ENCODE measurements around the gene ABCC10.
"Not testable (repeated sequence)": the region's sequence is repeated elsewhere in the genome, so short reads cannot be mapped to it uniquely, and the experiment has no call there.

The ABCC10 gene, protein sequence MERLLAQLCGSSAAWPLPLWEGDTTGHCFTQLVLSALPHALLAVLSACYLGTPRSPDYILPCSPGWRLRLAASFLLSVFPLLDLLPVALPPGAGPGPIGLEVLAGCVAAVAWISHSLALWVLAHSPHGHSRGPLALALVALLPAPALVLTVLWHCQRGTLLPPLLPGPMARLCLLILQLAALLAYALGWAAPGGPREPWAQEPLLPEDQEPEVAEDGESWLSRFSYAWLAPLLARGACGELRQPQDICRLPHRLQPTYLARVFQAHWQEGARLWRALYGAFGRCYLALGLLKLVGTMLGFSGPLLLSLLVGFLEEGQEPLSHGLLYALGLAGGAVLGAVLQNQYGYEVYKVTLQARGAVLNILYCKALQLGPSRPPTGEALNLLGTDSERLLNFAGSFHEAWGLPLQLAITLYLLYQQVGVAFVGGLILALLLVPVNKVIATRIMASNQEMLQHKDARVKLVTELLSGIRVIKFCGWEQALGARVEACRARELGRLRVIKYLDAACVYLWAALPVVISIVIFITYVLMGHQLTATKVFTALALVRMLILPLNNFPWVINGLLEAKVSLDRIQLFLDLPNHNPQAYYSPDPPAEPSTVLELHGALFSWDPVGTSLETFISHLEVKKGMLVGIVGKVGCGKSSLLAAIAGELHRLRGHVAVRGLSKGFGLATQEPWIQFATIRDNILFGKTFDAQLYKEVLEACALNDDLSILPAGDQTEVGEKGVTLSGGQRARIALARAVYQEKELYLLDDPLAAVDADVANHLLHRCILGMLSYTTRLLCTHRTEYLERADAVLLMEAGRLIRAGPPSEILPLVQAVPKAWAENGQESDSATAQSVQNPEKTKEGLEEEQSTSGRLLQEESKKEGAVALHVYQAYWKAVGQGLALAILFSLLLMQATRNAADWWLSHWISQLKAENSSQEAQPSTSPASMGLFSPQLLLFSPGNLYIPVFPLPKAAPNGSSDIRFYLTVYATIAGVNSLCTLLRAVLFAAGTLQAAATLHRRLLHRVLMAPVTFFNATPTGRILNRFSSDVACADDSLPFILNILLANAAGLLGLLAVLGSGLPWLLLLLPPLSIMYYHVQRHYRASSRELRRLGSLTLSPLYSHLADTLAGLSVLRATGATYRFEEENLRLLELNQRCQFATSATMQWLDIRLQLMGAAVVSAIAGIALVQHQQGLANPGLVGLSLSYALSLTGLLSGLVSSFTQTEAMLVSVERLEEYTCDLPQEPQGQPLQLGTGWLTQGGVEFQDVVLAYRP (N-terminal part only)

GRCh38 chr6:43427406-43428111, at the start of gene ABCC10:
TSS of gene ABCC10 (plus strand) at chr6:43427541. CDS start at chr6:43427979, 438 bp downstream.
- peak; percentile 97 for DNase-seq

DNA sequence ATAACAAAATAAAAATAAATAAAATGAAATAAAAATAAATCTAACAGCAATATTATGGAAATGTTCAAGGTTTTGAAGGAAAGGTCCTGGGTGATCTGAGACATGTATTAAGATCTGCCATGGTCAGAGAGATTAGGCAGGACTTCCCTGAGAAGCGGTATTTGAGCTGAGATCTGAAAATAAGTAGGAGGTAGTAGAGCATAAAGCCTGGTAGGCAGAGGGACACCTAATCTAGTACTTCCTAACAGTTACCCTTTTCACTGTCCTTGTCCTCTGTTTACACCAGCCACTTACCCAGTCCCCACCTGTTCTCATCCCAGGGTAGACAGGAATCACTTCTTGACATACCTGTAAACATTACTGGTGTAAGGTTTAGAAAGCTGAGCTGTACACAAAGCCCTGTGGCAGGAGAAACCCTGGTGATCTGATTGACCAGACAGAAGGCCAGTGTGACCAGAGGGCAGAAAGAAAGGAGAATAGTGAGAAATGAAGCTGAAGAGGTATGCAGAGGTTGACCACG, 49.6 kb upstream of the ABCC10 start:
- no peak for DNase-seq

GRCh38 chr6:43378631-43379030, 48.7 kb upstream of the ABCC10 start:
- DNase-seq: no peak

- not testable (repeated sequence) for DNase-seq
Measured at GRCh38 chr6:43380858-43381257, 46.5 kb upstream of the ABCC10 start.

- DNase-seq: no peak
Measured at GRCh38 chr6:43383021-43383667, 44.2 kb upstream of the ABCC10 start.

- DNase-seq: no peak
Measured at GRCh38 chr6:43386492-43386891, 40.8 kb upstream of the ABCC10 start.

GRCh38 chr6:43389730-43390295, 37.5 kb upstream of the ABCC10 start:
- no peak for DNase-seq

DNA sequence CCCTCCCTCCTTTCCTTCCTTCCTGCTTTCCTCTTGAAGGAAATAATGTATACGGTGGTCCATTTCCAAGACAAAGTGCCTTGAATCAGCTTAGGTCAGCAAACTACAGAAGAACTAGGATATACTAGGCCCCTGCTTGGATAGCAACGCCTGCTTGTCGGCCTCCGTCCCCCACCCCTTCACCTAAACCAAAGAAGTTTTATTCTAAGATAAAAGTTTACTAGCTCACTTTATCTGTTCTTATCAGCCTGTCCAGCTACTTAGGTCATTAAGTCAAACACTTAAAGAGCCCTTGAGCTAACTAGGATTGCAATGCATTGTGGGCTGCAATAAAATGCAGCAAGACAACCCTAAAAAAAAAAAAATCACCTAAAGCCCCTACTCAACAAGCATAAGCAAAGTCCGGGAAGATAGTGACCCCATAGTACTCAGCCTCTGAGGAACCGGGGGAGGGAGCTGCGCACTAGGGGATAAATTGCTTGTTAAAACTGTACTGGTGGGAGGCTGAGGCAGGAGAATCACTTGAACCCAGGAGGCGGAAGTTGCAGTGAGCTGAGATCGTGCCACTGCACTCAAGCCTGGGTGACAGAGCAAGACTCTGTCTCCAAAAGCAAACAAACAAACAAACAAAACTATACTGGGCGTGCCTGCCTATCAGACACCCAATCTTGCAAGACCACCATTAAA, 36.4 kb upstream of the ABCC10 start:
- not testable (repeated sequence) for DNase-seq

GRCh38 chr6:43391440-43392031, 35.8 kb upstream of the ABCC10 start:
- no peak for DNase-seq

- DNase-seq: not testable (repeated sequence)
Measured at GRCh38 chr6:43393133-43393532, 34.2 kb upstream of the ABCC10 start.

GRCh38 chr6:43393602-43394001, 33.7 kb upstream of the ABCC10 start:
- DNase-seq: no peak

DNA sequence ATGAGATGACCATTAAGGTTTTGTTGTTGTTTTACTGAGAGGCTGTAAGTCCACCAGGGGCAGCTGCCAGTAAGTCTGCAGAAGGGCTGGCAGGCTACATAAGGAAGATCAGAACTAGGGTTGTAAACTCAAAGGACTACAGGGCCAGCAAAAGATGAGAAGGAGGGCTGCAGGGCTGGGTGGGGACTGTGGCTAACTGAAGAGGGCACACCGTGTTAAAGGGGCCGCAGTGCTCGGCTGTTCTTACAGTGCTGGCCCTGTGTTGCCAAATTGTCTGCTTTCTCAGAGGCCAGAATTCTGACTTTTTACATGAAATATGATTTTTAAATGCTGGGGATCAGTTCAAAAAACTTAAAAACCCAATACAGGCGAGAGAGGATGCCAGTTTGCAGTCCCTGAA, 32.4 kb upstream of the ABCC10 start:
- DNase-seq: no peak

DNA sequence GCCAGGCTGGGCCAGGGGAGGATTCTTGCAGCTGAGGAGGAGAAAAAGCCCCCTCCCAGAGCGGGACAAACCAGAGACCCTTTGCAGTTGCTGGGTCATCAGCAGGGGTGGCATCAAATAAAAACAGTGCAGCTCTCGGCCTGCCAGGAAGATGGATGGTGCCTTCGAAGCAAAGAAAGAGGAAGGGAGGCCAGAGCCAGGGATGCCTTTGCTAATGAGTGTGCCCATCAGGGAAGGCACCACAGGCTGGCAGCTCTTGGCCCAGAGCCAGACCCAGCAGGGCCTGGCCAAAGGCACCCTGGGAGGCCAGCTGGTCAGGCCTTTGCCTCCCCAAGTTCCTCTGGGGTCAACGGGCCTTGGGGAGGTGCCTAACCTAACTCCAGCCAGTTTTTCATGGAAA, 31.6 kb upstream of the ABCC10 start:
- DNase-seq: no peak

GRCh38 chr6:43396408-43397149, 30.8 kb upstream of the ABCC10 start:
- DNase-seq: no peak

- no peak for DNase-seq
Measured at GRCh38 chr6:43399932-43400487, 27.3 kb upstream of the ABCC10 start.

- DNase-seq: no peak
Measured at GRCh38 chr6:43401730-43402129, 25.6 kb upstream of the ABCC10 start.

- DNase-seq: no peak
Measured at GRCh38 chr6:43402820-43403219, 24.5 kb upstream of the ABCC10 start.

DNA sequence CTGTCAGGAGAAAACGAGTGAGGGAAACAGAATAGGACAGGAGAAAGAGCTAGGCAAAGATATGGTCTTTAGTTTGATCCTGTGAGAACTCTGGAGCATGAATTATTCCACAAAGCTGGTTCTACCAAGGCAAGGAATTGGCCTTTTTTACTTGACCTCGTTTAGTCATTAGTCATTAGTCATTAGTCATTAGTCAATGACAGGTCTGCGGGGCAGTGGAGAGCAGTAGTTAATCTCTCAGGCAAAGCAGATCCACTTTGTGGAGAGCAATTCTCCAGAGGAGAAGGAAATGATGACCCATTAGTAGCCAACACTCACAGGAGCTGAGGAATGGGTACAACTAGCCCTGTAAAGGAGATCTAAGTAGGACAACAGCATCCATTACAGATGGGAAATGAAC, 22.0 kb upstream of the ABCC10 start:
- DNase-seq: no peak

GRCh38 chr6:43407296-43407695, 20.0 kb upstream of the ABCC10 start:
- no peak for DNase-seq

All from femur (tissue), 1 donor.